CD14-positive monocyte (primary cell): ENCODE results near the gene GABBR2. TPM values are rescaled to one million over a fixed set of nuclear protein-coding genes. Genes with fewer than 3 reads are reported as not detected.

ENCODE experiments used
- DNase-seq, 3 donors: peaks; one replicate each; pipeline ENCODE4 v3.0.0-alpha.2; 2011 to 2022
- H2AFZ ChIP-seq: 2 replicates; pipeline ENCODE4 v1.6.0; 2012; ENCODE audit warnings: mild to moderate bottlenecking, low read depth, low read length, inconsistent platforms; ENCODE audit not compliant: insufficient read depth, poor library complexity, severe bottlenecking
- H3K27ac ChIP-seq, 2 donors: 1 replicate in 1 of 2; 2 replicates in 1 of 2; pipeline ENCODE4 v1.5.1; 2012 to 2013; ENCODE audit warnings: low read length in 2 of 2, control low read depth in 1 of 2, inconsistent platforms in 1 of 2, low read depth in 1 of 2, mild to moderate bottlenecking in 1 of 2
- H3K27me3 ChIP-seq, 2 donors: one replicate each; pipeline versions ENCODE4 v1.6.0 to v1.6.1; 2011 to 2013; ENCODE audit warnings: low read length in 2 of 2; ENCODE audit not compliant: control insufficient read depth in 2 of 2, insufficient read depth in 2 of 2
- H3K36me3 ChIP-seq, 2 donors: replicated peaks in 1 of 2; 1 replicate in 1 of 2; 2 replicates in 1 of 2; pipeline versions ENCODE4 v1.5.1 to v1.6.1; 2012 to 2013; ENCODE audit warnings: low read length in 2 of 2, control low read depth in 1 of 2, inconsistent platforms in 1 of 2, mild to moderate bottlenecking in 1 of 2; ENCODE audit not compliant: insufficient read depth in 2 of 2, control insufficient read depth in 1 of 2
- H3K4me1 ChIP-seq, 2 donors: 1 replicate in 1 of 2; 2 replicates in 1 of 2; pipeline versions ENCODE4 v1.5.1 to v1.6.1; 2012 to 2013; ENCODE audit warnings: low read length in 2 of 2, control low read depth in 1 of 2, inconsistent platforms in 1 of 2, mild to moderate bottlenecking in 1 of 2, moderate library complexity in 1 of 2; ENCODE audit not compliant: insufficient read depth in 2 of 2, control insufficient read depth in 1 of 2
- H3K4me2 ChIP-seq: replicated peaks from 2 replicates; pipeline ENCODE3; 2012; ENCODE audit warnings: low read length, moderate library complexity, mild to moderate bottlenecking; ENCODE audit not compliant: poor library complexity, severe bottlenecking; ENCODE audit errors: extremely low read depth
- H3K4me3 ChIP-seq, 3 experiments: fragments of 200-600 bp in 1 of 3; sonication (generic) in 1 of 3; replicated peaks in 1 of 3; 1 replicate in 2 of 3; 2 replicates in 1 of 3; pipeline ENCODE4 v1.5.1; 2011 to 2013; ENCODE audit warnings: low read length in 3 of 3, mild to moderate bottlenecking in 3 of 3, control low read depth in 2 of 3, low read depth in 2 of 3, inconsistent platforms in 1 of 3, moderate library complexity in 1 of 3
- H3K79me2 ChIP-seq: 2 replicates; pipeline ENCODE4 v1.6.0; 2012; ENCODE audit warnings: mild to moderate bottlenecking, control low read depth, inconsistent platforms, low read length, moderate library complexity; ENCODE audit not compliant: insufficient read depth
- H3K9ac ChIP-seq: 2 replicates; pipeline ENCODE4 v1.6.0; 2017; ENCODE audit warnings: low read length, mild to moderate bottlenecking; ENCODE audit not compliant: insufficient read depth, poor library complexity, severe bottlenecking
- H3K9me3 ChIP-seq, 2 donors: replicated peaks in 1 of 2; 1 replicate in 1 of 2; 2 replicates in 1 of 2; pipeline versions ENCODE4 v1.5.1 to v1.6.1; 2012 to 2013; ENCODE audit warnings: low read length in 2 of 2, control low read depth in 1 of 2; ENCODE audit not compliant: control insufficient read depth in 1 of 2, insufficient read depth in 1 of 2
- H4K20me1 ChIP-seq: 2 replicates; pipeline ENCODE4 v1.6.0; 2012; ENCODE audit warnings: mild to moderate bottlenecking, low read length, control low read depth, moderate library complexity; ENCODE audit not compliant: insufficient read depth
- H3K27ac Mint-ChIP-seq, 7 donors: one replicate each; pipeline ENCODE4 v1.8.0; 2020; ENCODE audit warnings: mild to moderate bottlenecking in 7 of 7, mixed read lengths in 7 of 7, moderate library complexity in 6 of 7, inconsistent platforms in 2 of 7
- H3K27me3 Mint-ChIP-seq, 3 donors: one replicate each; pipeline ENCODE4 v1.8.0; 2021 to 2022; ENCODE audit warnings: low read depth in 3 of 3, mild to moderate bottlenecking in 3 of 3, mixed read lengths in 3 of 3, moderate library complexity in 3 of 3, inconsistent platforms in 1 of 3
- H3K36me3 Mint-ChIP-seq, 2 donors: one replicate each; pipeline ENCODE4 v1.8.0; 2020; ENCODE audit warnings: mixed read lengths in 2 of 2, inconsistent platforms in 1 of 2, mild to moderate bottlenecking in 1 of 2
- H3K4me1 Mint-ChIP-seq: one replicate; pipeline ENCODE4 v1.8.0; 2020; ENCODE audit warnings: mild to moderate bottlenecking, mixed read lengths
- H3K4me3 Mint-ChIP-seq, 2 donors: one replicate each; pipeline ENCODE4 v1.8.0; 2020; ENCODE audit warnings: mild to moderate bottlenecking in 2 of 2, mixed read lengths in 2 of 2, moderate library complexity in 1 of 2
- H3K9me3 Mint-ChIP-seq, 7 donors: one replicate each; pipeline ENCODE4 v1.8.0; 2020 to 2022; ENCODE audit warnings: mixed read lengths in 7 of 7, mild to moderate bottlenecking in 6 of 7, moderate library complexity in 6 of 7, inconsistent platforms in 2 of 7
- CTCF ChIP-seq: fragments of 200-600 bp; IDR thresholded peaks from one replicate; pipeline ENCODE4 v1.8.0; 2022; ENCODE audit warnings: antibody characterized with exemption, mild to moderate bottlenecking
- WGBS: methylation state at CpG from one replicate; pipeline ENCODE4 v1.1.5; 2013; ENCODE audit warnings: missing lambda C conversion rate; ENCODE audit not compliant: insufficient coverage; 5-methylcytosine and 5-hydroxymethylcytosine counted together
- intact Hi-C, 2 donors: fragments of 100-400 bp; cut with micrococcal nuclease; formaldehyde crosslinking; loops; one replicate each; pipeline versions ENCODE4 v1.15.0 to v1.15.1; 2023
- polyA plus RNA-seq, 3 donors: library from polyadenylated mRNA; depleted of rRNA in 1 of 3; unstranded in 2 of 3; stranded (reverse) in 1 of 3; fragments of 300-500 nt in 2 of 3; fragments of >200 nt in 1 of 3; fragmentation: Illumina TruSeq in 2 of 3; gene quantifications; 1 replicate in 2 of 3; 2 replicates in 1 of 3; pipeline ENCODE4 v1.2.3, GENCODE V29; 2012 to 2021

The GABBR2 gene
- polyA plus RNA-seq, 3 donors: not detected

GRCh38 chr9:98545021-98545420 lies 163.7 kb downstream of the GABBR2 start:
- 97% methylated on average over 4 of the region's 4 CpGs for WGBS
- Mint-ChIP-seq H3K9me3 (peaks cover 0 to 3% (median 0%) of the 10 kb centered on the region in 7 donors), H3K27ac (no peak overlapping the region), H3K4me1 (no peaks in the 10 kb centered on the region), H3K4me3 (no peak overlapping the region), H3K27me3 (peaks cover 4 to 11% (median 4%) of the 10 kb centered on the region in 3 donors), H3K36me3 (no peaks in the 10 kb centered on the region)
- Histone ChIP-seq H4K20me1 (no peaks in the 10 kb centered on the region), H3K36me3 (no peaks in the 10 kb centered on the region), H3K4me3 (no peak overlapping the region), H3K79me2 (no peaks in the 10 kb centered on the region), H3K4me1 (no peaks in the 10 kb centered on the region), H3K27me3 (no peaks in the 10 kb centered on the region), H3K27ac (no peak overlapping the region), H3K4me2 (no peak overlapping the region), H3K9ac (no peak overlapping the region), H3K9me3 (no peaks in the 10 kb centered on the region), H2AFZ (no peak overlapping the region)
- DNase-seq: no peak
- intact Hi-C loops: no loop called here
- no peak for TF ChIP-seq CTCF

GRCh38 chr9:98541684-98542230 lies 167.0 kb downstream of the GABBR2 start:
- Mint-ChIP-seq H3K27ac (no peak overlapping the region), H3K4me1 (peaks cover 2% of the 10 kb centered on the region), H3K4me3 (no peak overlapping the region), H3K27me3 (peaks cover 4 to 13% (median 9%) of the 10 kb centered on the region in 3 donors), H3K36me3 (no peaks in the 10 kb centered on the region), H3K9me3 (peaks cover 0 to 3% (median 0%) of the 10 kb centered on the region in 7 donors)
- Histone ChIP-seq H3K4me2 (no peak overlapping the region), H3K9ac (no peak overlapping the region), H3K4me1 (no peaks in the 10 kb centered on the region), H3K4me3 (no peak overlapping the region), H3K27me3 (no peaks in the 10 kb centered on the region), H3K79me2 (no peaks in the 10 kb centered on the region), H3K9me3 (no peaks in the 10 kb centered on the region), H4K20me1 (no peaks in the 10 kb centered on the region), H2AFZ (no peak overlapping the region), H3K36me3 (no peaks in the 10 kb centered on the region), H3K27ac (no peak overlapping the region)
- 87% methylated on average over 14 of the region's 16 CpGs for WGBS
- no peak for DNase-seq
- no peak for TF ChIP-seq CTCF
- intact Hi-C loops: no loop called here
